ENCODE results near the gene CHCHD4. TPM values are rescaled to one million over a fixed set of nuclear protein-coding genes. Genes with fewer than 3 reads are reported as not detected.
A peak's percentile ranks its signal among the peaks of the same experiment; 100 is the strongest.
"Not testable (repeated sequence)": the region's sequence is repeated elsewhere in the genome, so short reads cannot be mapped to it uniquely, and the experiment has no call there.

The CHCHD4 gene
- total and polyA plus RNA-seq, 4 donors: 8.8 to 14.0 (median 9.0) TPM

- H3K36me3 ChIP-seq (ENCODE audit: control insufficient read depth in 4 of 4, insufficient read depth in 4 of 4, low read length in 4 of 4): peaks cover 12 to 44% (median 19%) of the 10 kb centered on the region in 4 donors
- peaks cover 0 to 1% (median 0%) of the 10 kb centered on the region in 4 donors for H3K9me3 ChIP-seq (ENCODE audit: control insufficient read depth in 4 of 4, insufficient read depth in 3 of 4, low read length in 3 of 4)
- no peak for TF ChIP-seq CTCF (IDR thresholded peaks at IDR 0.05; ENCODE audit: control extremely low read depth, extremely low read depth)
- no peak overlapping the region for H3K9ac ChIP-seq (ENCODE audit: insufficient read depth in 1 of 2, low read length in 2 of 2)
- WGBS, 2 donors: 96% methylated on average over 7 of the region's 7 CpGs
- H3K4me1 ChIP-seq (ENCODE audit: control insufficient read depth in 5 of 5, insufficient read depth in 5 of 5, low read length in 5 of 5): peaks cover 0 to 11% (median 8%) of the 10 kb centered on the region in 5 donors
- H3K27ac ChIP-seq (ENCODE audit: low read depth in 1 of 2, low read length in 1 of 2): no peak overlapping the region
- no peaks in the 10 kb centered on the region for H3K27me3 ChIP-seq (ENCODE audit: control insufficient read depth in 3 of 3, insufficient read depth in 3 of 3, low read length in 2 of 3)
- DNase-seq (peak; percentile 19 to 49 (median 35)), ATAC-seq (ENCODE audit: insufficient read depth, low FRiP score) (no peak)
- H3K4me3 ChIP-seq: no peak overlapping the region
Observed at GRCh38 chr3:14113965-14114635, 10.6 kb downstream of the CHCHD4 start.

- H3K27ac ChIP-seq (ENCODE audit: low read depth in 1 of 2, low read length in 1 of 2): no peak overlapping the region
- peaks cover 0 to 1% (median 0%) of the 10 kb centered on the region in 4 donors for H3K9me3 ChIP-seq (ENCODE audit: control insufficient read depth in 4 of 4, insufficient read depth in 3 of 4, low read length in 3 of 4)
- H3K27me3 ChIP-seq (ENCODE audit: control insufficient read depth in 3 of 3, insufficient read depth in 3 of 3, low read length in 2 of 3): no peaks in the 10 kb centered on the region
- H3K4me1 ChIP-seq (ENCODE audit: control insufficient read depth in 5 of 5, insufficient read depth in 5 of 5, low read length in 5 of 5): no peaks in the 10 kb centered on the region
- TF ChIP-seq CTCF (IDR thresholded peaks at IDR 0.05; ENCODE audit: control extremely low read depth, extremely low read depth): no peak
- 87 to 90% methylated on average over 4 of the region's 4 CpGs for WGBS, 2 donors
- peaks cover 6 to 40% (median 14%) of the 10 kb centered on the region in 4 donors for H3K36me3 ChIP-seq (ENCODE audit: control insufficient read depth in 4 of 4, insufficient read depth in 4 of 4, low read length in 4 of 4)
- ATAC-seq (ENCODE audit: insufficient read depth, low FRiP score) (no peak), DNase-seq (no peak)
- no peak overlapping the region for H3K9ac ChIP-seq (ENCODE audit: insufficient read depth in 1 of 2, low read length in 2 of 2)
- H3K4me3 ChIP-seq: no peak overlapping the region
Observed at GRCh38 chr3:14110699-14111098, 14.0 kb downstream of the CHCHD4 start.

GRCh38 chr3:14109821-14110220 lies 14.8 kb downstream of the CHCHD4 start:
- not testable (repeated sequence) for H3K9ac ChIP-seq (ENCODE audit: insufficient read depth in 1 of 2, low read length in 2 of 2); H3K27ac ChIP-seq (ENCODE audit: low read depth in 1 of 2, low read length in 1 of 2); ATAC-seq (ENCODE audit: insufficient read depth, low FRiP score); DNase-seq; H3K4me1 ChIP-seq (ENCODE audit: control insufficient read depth in 5 of 5, insufficient read depth in 5 of 5, low read length in 5 of 5); H3K4me3 ChIP-seq; H3K9me3 ChIP-seq (ENCODE audit: control insufficient read depth in 4 of 4, insufficient read depth in 3 of 4, low read length in 3 of 4); H3K27me3 ChIP-seq (ENCODE audit: control insufficient read depth in 3 of 3, insufficient read depth in 3 of 3, low read length in 2 of 3)
- WGBS, 2 donors: 97 to 98% methylated on average over 5 of the region's 5 CpGs
- peaks cover 3 to 31% (median 9%) of the 10 kb centered on the region in 4 donors for H3K36me3 ChIP-seq (ENCODE audit: control insufficient read depth in 4 of 4, insufficient read depth in 4 of 4, low read length in 4 of 4)

GRCh38 chr3:14097616-14098391 lies 26.9 kb downstream of the CHCHD4 start:
- Histone ChIP-seq H3K27me3 (ENCODE audit: control insufficient read depth in 3 of 3, insufficient read depth in 3 of 3, low read length in 2 of 3) (peaks cover 0 to 3% (median 0%) of the 10 kb centered on the region in 3 donors), H3K27ac (ENCODE audit: low read depth in 1 of 2, low read length in 1 of 2) (no peak overlapping the region), H3K36me3 (ENCODE audit: control insufficient read depth in 4 of 4, insufficient read depth in 4 of 4, low read length in 4 of 4) (no peaks in the 10 kb centered on the region), H3K9ac (ENCODE audit: insufficient read depth in 1 of 2, low read length in 2 of 2) (no peak overlapping the region), H3K4me1 (ENCODE audit: control insufficient read depth in 5 of 5, insufficient read depth in 5 of 5, low read length in 5 of 5) (no peaks in the 10 kb centered on the region), H3K4me3 (no peak overlapping the region), H3K9me3 (ENCODE audit: control insufficient read depth in 4 of 4, insufficient read depth in 3 of 4, low read length in 3 of 4) (peaks cover 0 to 4% (median 0%) of the 10 kb centered on the region in 4 donors)
- 93 to 94% methylated on average over 5 of the region's 5 CpGs for WGBS, 2 donors
- ATAC-seq (ENCODE audit: insufficient read depth, low FRiP score) (no peak), DNase-seq (no peak)
- no peak for TF ChIP-seq CTCF (IDR thresholded peaks at IDR 0.05; ENCODE audit: control extremely low read depth, extremely low read depth)

Measured in lung (tissue), 12 donors.